GM18498 (cell line): ENCODE results near the gene D2HGDH.
"Not testable (repeated sequence)": the region's sequence is repeated elsewhere in the genome, so short reads cannot be mapped to it uniquely, and the experiment has no call there.

Experiments used
- ATAC-seq: cut with Tn5 transposase; IDR thresholded peaks from one replicate; pipeline ENCODE4 v1.9.1; 2021; ENCODE audit warnings: mild to moderate bottlenecking, moderate library complexity; ENCODE audit not compliant: unreplicated experiment

D2HGDH gene

DNA sequence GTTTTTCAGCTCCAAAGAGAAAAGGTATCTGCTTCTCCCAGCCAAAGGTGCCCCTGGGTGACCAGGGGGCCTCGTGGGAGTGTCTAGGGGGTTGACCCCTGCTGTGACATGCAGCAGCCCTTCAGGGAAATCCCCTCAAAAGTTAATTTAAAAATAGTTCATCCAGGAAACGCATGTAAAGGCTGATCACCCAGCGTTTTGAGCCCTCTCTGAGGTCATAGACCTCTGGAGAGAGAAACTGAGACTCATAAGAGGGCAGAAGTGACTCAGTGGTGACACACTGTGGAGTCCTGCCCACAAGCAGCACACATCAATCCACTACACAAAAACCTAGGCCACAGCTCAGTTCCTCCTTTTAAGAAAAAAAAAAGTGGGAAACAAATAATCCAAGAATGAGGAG, 54.1 kb downstream of the D2HGDH start:
- no peak for ATAC-seq

DNA sequence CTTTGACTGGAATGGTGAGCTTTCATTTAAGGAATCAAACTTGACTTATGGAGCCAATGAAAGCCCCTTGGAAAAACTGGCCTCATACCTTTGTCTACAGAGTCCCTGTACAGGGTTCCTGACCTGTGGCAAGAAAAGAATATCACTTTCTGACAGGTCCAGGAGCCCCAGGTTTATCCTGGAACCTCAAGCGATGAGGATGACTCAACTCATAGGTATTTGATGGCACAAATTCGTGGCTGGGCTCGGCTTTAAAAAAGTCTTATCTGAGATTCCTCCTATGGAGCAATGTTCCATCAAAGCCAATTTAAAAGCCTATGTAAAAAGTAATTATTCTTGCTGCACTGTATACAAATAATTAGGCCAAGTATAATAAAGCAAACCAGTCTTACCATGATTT, 57.0 kb downstream of the D2HGDH start:
- not testable (repeated sequence) for ATAC-seq

DNA sequence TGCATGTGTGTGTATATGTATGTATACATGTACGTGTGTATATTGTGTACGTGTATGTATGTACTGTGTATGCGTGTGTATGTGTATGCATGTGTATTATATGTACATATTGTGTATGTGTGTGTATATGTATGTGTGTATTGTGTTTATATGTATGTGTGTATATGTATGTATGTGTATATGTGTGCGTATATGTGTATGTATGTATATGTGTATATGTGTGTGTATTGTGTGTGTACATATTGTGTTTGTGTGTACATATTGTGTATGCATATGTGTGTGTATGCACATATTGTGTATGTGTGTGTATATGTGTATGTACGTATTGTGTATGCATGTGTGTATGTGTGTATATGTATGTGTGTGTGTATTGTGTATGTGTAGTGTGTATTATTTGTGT, 59.0 kb downstream of the D2HGDH start:
- ATAC-seq, result no peak

DNA sequence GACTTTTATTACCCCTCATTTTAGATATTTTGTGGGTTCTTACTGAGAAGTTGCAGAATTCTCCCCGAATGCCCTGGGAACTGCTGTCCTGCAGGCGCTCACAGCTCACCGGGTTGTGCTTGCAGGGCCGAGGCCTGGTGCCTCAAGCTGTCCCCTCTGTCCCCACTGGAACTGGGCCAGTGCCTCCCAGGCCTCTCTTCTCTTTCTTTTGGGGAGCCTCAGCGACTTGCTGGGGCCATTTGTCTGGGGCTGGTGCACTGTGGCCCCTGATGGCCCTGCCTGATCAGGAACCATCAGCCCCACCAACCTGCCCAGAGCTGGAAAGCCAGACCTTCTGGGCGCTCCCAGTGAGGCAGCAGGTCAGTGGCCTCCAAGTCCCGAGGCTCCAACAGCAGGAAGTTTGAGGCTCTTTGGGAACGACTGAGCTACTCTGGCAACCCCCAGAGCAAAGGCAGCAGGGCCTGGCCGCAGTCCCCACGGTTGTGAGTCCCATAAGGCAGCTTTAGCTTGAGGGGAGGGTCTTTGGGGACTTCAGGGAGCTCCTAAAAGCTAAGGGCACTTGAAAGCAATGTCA, 59.9 kb downstream of the D2HGDH start:
- no peak for ATAC-seq

DNA sequence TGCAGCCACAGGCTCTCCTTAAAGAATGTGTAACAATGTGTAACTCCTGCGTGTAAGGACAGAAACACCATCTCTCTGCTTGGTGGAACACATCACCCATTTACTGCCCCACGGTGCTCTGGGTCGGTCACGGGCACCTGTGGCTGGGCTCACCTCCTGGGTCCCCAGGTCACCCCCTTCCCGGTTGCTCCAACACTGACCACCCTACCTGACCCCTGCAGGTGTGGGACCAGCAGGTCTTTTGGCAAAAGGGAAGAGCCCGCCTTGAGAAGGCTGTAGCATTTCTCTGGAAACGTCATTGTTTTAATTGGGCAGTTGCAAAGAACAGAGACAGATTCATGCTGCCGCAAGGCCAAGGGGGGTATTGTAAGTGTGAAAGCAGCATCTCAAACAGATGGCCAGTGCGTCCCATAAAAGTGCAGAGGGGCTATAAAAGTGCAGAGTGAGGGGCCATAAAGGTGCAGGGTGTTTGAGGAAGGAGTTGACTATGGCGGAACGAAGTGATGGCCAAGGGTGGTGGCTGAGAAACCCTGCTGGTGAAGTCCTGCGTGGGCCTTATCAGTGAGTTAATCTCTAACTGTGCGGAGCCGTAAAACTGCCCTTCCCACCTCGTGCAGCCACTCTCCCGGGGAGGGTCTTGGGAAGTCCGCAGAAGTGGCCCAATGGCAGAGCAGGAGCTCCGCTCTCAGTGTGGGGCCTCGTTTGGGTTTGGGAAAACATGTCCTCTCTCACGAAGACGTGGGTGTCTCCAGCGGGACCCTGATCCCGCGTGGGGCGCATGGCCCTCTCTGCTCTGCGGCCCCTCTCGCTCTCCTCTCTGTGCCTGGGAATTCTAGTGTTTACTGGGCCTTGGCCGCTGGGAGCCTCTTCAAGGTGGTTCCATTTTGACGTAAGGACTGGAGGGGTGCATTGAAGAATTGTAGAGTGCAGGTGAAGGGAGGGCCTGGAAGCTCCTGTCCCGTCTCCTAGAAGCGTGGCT, 60.9 kb downstream of the D2HGDH start:
- ATAC-seq, result no peak

DNA sequence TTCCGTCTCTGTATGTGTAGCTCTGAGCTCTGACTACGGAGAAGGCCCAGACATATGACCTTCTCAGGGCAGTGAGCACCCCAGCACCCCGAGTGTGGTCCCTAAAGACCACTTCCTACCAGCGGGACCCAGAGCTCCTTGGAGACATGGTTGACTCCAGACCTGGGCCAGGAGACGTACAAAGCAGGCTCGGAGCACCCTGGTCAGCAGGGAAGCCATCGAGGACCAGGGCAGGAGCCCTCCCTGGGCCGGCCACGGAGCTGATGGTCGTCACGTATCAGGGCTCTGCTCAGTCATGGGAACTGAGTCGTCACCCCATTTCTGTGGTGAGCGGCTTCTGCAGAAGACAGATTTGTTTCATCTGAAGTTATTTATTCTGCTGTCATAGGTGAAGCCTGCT, 61.8 kb downstream of the D2HGDH start:
- ATAC-seq, result no peak

DNA sequence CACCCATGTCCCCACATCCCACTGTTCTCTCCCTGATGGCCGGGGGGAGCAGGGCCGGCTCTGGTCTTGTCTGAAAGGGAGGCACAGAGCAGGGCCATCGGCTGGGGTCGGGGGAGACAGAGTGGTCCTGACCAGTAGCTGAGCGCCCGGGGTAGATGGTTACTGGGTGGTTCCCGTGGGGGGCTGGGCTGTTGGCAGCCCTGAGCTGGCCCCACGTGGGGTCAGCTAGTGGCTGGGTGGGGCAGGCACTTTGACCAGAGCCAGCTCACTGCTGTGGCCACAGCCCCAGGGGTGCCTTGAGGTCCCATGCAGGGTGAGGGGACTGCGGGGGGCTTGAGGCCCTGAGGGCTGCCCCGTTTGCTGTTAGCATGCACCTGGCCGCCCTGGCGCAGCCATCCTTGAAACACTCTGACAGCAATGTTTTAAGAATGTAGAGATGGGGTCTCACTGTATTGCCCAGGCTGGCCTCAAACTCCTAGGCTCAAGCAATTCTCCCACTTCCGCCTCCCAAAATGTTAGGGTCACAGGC, 62.2 kb downstream of the D2HGDH start:
- no peak for ATAC-seq

DNA sequence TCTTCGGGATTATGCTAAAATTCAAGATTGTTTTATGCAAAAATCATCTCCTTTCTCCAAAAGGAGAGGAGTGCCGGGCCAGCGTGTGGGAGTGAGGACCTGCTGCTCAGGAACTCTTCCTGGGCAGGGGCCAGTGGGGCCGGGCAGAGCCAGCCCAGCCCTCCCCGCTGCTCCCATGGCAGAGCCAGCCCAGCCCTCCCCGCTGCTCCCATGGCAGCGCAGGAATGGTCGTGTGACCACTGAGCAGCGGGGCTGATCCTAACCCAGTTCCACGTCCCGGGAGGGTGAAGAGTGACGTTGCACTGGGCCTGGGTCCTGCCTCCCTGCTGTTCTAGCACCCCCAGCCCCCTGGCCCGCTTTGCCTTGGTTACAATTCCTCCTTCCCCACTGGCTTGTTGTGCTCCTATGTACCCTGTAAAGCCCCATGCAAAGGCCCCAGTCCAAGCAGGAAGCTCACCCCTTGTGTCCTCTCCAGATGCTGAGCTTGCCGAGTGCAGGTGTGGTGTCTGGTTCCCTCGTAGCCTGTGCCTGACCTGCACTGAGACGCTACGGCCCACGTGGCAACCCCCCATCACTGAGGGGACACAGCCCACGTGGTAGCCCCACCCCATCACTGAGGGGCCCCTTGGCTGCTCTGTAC, 63.1 kb downstream of the D2HGDH start:
- ATAC-seq, result no peak

DNA sequence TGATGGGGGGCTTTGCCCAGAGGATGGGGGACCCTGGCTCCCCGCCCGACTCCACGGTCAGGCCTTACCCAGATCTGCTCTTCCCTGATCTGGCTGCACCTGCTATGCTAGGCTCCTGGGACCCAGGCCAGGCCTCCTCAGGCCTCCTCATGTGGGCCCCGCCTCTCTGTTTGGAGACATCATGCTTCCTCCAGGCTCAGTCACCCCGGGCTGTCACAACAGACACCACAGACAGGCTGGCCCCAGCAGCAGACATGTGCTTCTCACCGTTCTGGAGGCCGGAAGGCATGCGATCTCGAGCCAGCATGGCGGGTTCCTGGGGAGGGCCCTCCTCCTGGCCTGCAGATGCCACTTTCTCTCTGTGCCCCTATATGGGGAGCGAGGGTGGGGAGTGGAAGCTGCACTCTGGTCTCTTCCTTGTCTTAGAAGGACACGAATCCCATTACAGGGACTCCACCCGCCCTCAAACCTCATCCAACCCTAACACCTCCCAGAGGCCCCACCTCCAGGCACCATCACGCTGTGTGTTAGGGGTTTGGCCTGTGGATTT, 63.7 kb downstream of the D2HGDH start:
- ATAC-seq, result no peak

DNA sequence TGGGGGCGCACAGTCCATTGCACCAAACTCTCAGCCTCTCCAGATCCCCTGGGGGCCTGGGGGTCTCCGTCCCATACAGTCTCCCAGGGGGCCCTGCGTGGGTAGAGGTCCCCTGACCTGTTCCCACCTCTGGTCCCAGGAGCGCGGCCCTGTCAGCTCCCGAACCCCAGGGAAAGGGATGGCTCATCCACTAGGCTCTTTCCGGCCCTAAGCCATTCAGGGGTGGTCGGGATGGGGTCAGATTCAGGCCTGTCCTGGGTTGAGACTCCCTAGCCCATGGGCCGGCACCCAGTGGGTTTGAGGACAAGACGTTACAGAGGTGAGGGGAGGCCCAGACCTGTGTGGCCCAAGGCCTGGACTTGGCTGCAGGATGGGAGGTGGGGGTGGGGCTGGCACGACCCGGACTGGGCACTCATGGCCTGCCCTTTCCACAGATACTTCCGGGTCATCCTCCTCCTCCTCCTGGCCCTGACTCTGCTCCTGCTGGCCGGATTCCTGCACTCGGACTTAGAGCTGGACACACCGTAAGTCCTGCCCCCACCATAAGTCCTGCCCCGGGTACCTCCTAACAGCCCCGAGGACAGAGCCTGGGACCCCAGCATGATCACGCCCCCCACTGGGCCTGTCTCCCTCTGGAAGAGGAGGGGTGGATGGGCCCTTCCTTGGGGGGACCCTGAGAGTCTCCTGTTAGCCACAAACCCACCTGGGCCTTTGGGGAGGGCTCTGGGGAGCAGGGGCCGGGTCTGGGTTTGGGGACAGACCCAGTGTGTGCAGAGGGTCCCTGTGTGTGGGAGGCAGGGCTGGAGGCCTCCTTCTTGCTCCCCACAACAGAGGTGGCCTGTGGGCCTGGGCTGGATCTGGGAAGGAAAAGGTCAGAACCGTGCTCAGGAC, 64.4 kb downstream of the D2HGDH start:
- no peak for ATAC-seq

DNA sequence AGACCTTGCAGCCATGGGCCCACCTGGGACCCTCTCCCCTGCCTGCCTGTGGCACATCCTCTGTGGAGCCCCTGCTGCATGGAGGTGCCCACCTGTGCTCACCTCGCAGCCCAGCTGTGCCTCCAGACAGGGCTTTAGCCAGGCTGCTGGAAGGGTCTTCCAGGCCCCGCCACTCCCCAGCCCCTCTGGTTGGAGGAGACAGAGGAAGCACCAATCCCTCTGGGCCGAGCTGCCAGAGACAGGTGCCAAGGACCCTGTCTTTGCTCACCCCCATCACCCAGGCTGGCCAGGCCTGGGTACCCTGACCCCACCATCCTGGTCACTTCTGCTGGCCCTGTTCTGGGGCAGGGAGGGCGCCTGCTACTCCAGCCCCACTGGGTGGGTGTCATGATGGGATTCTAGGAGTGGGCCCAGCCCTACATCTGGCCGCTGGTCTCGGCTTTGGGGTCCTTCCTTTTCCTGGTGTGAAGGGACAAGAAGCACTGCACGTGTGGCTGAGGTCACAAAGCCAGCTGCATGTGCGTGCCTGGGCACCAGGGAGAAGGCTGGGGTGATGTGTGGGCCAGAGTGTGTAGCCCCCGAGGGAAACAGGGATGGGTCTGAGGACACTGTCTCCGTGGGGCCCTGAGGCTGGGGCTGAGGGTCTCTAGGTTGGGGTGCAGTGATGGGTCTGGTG, 65.2 kb downstream of the D2HGDH start:
- ATAC-seq, result no peak

DNA sequence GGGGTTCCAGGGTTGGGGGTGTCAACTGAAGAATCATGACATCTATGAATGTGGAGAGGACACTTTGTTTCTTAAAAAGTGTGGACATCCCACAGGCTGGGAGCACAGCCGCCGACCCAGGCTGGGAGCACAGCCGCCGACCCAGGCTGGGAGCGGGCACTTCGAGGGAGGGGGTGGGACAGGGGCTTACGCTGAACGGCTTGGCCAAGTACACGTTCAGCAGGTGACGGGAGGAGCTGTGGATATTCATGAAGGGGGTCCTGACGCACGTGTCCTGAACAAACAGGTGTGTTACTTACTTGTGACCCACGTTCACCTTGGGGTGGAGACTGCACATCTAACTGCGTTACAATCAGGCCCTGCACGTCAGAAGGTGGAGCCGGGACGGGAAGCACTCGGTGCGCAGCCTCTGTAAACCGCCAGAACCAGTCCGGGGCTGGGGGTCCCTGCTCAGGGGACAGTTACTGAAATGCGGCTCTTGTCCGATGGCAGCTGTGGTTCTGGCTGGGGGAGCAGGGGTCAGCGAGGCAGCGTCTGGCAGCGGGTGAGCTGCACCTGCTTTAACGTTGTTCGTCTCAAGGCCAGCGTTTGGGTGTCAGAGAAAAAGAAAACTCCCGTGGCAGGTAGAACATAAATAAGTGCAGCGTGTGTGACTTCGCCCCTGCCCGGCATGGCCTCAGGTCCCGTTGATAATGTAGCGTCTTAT, 65.9 kb downstream of the D2HGDH start:
- not testable (repeated sequence) for ATAC-seq

DNA sequence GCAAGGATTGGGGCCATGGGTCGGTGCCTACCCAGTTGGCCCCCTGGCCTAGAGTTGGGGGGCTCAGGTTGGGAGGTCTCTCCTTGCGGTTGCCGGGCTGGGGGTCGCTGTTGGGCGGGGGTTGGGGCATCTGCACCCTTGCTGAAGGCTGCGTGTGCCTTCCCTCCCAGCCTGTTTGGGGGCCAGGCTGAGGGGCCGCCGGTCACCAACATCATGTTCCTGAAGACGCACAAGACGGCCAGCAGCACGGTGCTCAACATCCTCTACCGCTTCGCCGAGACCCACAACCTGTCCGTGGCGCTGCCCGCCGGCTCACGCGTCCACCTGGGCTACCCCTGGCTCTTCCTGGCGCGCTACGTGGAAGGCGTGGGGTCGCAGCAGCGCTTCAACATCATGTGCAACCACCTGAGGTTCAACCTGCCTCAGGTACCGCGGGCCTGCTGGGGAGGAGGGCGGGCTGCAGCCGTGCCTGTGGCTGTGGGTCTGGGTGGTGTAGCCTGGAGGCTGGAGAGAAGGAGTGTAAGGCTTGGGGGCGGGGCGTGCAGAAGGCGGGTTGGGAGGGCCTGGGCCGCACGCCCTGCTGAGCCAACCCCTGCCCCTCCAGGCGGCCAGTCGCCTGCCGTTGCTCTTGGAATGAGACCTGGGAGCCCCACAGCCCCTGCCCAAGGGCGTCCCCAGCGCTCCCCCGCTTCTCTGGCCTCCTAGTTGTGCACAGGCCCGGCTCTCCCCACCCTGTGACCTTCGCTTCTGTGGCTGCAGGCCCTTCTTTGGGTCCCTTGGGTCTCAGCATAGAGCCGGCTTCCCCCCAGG, 67.4 kb downstream of the D2HGDH start:
- ATAC-seq, result no peak

DNA sequence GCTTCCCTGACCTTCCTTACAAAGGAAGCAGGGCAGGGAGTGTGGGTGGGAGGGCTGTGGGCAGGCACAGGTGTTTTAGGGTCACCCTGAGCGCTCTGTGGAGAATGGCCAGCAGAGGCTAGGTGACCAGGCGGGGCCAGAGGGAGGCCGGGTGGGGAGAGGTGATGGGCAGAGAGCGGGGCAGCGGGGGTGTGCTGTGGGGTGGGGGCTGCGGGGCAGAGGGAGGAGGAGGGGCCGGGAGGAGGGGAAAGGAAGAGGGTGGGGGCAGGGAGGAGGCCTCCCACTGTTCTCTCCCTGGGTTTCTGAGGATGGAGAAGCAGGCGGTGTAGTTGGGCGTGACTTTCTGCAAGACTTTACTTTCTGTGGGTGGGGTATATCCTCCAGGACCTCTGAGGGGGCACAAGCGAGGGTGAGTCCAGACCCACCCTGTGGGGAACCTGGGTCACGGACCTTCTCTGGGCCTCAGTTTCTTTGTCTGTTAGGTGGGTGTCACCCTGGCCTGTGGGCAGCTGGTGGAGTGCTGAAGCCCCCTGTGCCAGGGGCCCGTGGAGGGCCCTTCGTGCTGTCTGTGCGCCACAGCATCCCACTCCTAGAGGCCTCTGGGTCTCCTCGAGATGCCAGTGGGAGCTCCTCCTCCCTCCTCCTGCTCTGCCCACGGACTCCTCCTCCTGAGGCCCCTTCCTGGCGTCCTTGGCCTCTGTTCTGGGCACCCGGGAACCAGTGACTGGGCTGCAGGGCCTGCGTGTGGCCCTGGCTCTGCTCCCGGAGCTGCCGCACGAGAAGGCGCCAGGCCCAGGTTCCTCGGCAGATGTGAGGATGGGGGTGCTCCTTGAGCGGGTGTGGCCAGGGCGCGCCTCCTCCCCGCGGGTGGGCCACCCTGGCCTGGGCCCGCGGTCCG, 68.2 kb downstream of the D2HGDH start:
- ATAC-seq, result no peak

DNA sequence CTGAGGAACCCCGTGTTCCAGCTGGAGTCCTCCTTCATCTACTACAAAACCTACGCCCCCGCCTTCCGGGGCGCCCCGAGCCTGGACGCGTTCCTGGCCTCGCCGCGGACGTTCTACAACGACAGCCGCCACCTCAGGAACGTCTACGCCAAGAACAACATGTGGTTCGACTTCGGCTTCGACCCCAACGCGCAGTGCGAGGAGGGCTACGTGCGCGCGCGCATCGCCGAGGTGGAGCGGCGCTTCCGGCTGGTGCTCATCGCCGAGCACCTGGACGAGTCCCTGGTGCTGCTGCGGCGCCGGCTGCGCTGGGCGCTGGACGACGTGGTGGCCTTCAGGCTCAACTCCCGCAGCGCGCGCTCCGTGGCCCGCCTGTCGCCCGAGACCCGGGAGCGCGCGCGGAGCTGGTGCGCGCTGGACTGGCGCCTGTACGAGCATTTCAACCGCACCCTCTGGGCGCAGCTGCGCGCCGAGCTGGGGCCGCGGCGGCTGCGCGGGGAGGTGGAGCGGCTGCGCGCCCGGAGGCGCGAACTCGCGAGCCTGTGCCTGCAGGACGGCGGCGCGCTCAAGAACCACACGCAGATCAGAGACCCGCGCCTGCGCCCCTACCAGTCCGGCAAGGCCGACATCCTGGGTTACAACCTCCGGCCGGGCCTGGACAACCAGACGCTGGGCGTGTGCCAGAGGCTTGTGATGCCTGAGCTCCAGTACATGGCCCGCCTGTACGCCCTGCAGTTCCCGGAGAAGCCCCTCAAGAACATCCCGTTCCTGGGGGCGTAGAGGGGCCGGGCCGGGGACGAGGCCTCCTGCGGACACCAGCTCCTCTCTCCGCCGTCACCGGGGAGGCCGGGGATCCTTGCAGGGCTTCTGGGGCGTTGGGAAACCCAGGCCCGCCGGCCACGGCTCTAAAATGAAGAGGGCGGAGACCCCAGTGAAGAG, 69.2 kb downstream of the D2HGDH start:
- ATAC-seq, result peak; percentile 63
